Myocyte (in vitro differentiated cells): ENCODE measurements around the gene CCDC81. TPM values are rescaled to one million over a fixed set of nuclear protein-coding genes. Genes with fewer than 3 reads are reported as not detected.
"Not testable (repeated sequence)": the region's sequence is repeated elsewhere in the genome, so short reads cannot be mapped to it uniquely, and the experiment has no call there.

ENCODE experiments used
- DNase-seq: peaks from one replicate; pipeline ENCODE4 v3.0.0-alpha.2; 2012; ENCODE audit warnings: low read depth
- total RNA-seq: library from RNA; depleted of rRNA; stranded (reverse); fragments of >200 nt; gene quantifications from 2 replicates; pipeline ENCODE4 v1.2.3, GENCODE V29; 2014

CCDC81 gene
- total RNA-seq, 1 donor from 2014 or later: 0.08 TPM

DNA sequence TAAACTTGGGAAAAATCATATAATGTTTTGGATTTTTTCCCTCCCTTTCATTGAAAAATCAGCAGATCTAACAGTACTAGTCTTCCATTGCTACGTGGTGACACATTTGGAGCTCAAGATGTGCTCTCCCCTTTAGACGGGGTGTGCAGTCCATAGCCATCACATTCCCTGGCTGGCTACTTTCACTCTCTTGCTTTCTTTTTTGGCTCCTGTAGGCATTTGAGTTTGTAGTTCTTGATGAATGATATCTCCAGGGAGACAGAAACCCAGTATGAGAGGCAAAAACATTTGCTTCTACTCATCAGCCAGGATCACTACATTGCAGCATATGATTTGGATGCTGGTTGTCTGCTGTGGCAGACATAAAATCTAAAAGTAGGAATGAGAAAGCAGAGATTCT is 12.1 kb downstream of the CCDC81 start:
- peak; percentile 50 for DNase-seq

DNA sequence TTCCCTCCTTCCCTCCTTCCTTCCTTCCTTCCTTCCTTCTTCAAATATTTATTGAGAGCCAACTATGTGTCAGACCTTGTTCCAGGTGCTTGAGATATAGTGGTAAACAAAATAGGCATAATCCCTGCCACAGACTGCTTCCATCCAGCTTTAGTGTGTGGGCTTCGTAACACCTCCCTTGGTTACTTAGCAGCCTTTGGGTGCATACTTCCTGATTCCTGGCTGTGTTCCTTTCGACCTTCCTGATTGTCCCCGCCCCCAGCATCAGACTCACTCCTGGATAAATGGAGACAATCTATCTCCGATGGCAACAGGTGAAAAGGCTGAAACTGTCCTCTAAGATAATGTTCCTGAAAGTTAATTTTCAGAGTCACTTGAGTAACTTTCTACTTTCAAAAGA is 13.5 kb downstream of the CCDC81 start:
- no peak for DNase-seq

DNA sequence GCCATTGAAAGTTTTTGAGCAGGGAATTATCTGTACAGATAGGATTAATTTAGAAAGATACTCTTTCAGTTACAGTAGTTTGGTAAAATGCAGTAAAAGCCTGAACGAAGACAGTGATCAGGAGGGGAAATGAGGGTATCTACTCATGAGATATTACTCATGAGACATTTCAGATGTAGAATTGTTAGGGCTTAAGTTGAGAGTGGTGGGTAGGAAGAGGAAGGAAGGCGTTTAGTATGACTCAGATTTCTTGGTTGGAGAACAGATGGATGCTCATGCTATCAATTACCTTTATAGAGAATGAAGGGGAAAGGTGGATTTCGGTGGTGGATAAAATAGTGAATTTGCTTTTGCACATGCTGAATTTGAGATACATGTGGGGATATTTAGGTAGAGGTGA is 15.8 kb downstream of the CCDC81 start:
- no peak for DNase-seq

DNA sequence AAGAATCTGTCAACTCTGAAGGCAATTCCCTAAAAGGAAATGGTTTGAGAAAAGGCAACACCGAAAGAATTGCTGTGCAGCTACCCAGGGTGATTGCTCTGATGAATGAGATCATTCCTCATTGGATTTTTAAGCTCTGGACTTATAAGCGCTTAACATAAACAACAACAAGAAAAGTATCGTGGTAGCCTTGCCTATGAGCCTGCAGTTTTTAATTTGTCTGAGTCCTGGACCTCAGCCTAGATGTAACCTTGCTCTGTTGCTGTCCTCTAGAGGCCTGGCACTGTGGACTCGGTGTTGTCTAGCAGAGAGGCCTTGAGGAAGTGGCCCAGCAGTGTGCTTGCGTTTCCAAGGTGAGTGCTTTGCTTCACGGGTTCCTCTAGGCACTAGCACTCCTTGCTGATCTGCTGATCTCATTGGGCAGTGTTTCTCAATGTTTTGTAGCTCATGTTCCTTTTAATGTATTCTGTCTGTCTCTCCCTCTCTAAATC is 20.4 kb downstream of the CCDC81 start:
- no peak for DNase-seq

DNA sequence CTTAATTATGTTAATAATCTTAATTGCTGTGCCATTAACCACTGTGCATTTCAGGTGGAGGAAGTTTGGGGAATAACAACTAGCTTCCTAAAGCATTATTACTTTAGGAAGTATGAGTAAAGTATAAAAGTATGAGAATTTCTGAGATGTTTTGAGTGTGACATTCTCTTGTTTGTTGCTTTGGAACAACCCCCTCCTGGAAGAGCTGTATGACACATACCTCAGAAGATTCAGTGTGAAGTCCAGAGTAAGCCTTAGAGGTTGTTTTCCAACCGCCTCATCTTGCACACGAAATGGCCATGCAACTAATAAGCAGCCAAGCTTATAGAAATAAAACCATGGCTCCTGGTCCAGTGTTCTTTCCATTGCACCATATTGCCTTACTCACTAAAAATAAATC is 21.7 kb downstream of the CCDC81 start:
- no peak for DNase-seq

DNA sequence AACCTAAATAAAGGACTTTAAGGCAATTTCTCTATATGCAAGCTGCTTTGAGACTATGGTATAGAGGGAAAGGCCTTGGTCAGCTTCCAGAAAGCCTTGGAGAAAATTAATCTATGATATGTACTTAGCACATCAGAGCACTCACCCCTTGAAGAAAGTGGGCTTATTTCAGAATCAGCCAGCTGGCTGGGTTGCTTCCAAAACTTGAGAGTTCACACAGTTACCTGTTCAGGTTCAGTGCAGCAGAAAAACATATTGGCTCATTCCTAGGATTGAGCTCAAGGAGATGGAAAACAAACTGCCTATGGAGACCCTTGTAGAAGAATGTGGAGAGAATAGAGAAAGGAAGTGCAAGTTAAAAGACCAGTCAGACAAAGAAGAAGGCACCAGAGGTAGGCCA is 22.7 kb downstream of the CCDC81 start:
- DNase-seq: no peak

DNA sequence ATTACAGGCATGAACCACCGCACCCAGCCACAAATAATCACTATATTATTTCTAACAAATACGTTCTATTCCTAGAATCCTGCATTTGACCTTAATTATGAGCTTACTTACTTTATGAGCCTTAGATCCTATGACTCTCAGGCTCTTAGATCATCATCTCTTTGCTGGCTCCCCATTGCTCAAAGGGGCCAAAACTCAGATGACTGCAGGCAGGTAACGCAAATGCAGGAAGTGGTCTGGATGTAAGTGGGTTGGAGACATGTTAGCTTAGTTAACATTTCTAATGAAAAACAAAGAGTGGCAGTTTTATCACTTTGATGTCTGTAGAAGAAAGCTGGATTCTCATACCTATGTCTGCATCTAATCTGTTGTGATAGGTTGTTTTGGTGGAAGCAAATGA is 23.4 kb downstream of the CCDC81 start:
- no peak for DNase-seq

DNA sequence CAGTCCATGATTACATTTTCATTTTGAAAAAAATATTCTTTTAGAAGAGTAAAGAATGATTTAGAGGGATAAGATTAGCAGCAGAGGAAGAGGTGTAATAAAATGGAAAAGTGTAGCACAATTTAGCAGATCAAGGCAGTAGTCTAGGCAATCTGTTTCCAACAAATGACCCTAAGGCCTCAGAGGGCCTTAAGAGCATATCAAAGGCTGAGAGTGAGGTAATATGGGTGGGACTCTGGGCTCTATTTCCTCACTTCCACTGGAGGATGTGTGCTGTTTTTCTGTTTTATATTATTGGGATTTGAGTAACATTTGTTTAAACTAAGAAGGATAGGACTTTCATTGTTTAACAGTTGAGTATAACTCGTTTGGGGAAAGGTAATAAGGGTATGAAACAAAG is 28.8 kb downstream of the CCDC81 start:
- DNase-seq: no peak

DNA sequence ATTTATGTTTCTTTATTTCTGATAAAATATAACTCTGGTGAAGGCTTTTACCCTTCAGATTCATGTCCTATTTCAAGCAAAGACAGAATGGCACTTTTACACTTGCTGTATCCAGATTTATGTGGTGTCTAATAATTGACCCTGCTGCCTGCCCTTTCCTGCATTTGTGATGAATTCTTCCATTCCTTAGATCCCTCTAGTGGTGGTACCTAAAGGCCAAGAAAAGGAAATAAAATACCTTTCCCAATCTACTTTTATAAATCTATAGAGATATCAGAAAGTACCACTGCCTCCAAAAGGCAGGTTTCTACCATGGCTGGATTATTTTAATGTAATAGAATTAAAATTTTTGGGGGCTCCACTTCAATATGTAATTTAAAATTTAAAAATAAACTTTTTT is 34.2 kb downstream of the CCDC81 start:
- DNase-seq: no peak

DNA sequence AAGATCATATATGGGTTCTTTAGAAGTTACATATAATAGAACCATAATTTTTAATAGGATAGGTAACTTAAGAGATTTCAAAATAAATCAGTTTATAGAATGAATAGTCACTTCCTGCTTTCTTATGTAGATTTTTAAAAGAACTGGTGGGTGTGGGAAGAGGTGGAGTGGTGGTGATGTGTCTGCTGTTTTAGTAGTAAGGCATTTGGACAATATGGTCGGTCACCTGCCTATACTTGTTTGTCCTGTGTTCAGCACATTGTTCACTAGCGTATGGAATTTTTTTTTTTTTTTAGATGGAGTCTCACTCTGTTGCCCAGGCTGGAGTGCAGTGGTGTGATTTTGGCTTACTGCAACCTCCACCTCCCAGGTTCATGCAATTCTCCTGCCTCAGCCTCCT is 39.3 kb downstream of the CCDC81 start:
- no peak for DNase-seq

DNA sequence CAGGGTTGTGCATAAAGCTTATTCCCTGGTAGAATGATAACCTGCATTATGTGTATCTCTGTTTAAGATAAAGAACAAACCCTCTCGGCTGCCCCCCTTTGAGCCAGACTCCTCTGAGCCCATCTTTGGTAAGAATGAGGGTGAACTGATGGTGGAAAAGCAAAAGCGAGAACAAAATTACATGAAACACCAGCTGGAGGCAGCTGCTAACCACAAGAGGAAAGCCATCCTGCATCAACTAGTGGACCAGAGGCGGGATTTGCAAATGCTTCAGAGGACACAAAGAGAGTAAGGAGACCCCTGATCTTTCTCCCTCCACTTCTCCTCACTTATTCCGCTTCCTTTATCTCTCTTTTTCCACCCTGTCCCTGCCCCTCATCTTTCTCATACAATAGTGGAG is 40.3 kb downstream of the CCDC81 start:
- no peak for DNase-seq

DNA sequence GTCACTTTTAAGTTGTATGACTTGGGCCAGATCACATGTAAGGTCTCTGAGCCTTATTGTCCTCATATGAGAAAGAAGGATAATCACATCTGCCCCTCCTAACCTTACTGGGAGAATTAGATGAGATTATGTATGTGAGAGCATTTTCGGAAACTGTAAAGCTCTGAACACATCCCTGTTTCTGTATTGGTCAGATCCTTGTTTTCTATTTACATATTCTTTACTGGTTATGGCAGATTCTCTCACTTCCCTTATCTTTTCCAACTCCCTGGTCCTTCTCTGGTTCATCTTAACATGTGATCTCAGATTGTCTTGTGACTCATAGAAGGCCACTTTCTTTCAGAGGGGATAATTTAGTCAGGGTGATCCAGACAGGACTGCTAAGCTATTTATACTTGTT is 41.8 kb downstream of the CCDC81 start:
- DNase-seq: no peak

DNA sequence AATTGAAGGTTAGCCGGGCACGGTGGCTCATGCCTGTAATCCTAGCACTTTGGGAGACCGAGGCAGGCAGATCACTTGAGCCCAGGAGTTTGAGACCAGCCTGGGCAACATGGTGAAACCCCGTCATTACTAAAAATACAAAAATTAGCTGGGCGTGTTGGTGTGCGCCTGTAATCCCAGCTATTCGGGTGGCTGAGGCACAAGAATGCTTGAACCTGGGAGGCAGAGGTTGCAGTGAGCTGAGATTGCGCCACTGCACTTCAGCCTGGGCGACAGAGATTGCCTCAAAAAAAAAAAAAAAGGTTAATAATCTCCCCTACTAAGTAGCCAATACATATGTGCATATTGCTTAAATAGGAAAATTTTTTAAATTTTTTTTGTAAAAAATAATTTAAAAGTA is 42.3 kb downstream of the CCDC81 start:
- DNase-seq: not testable (repeated sequence)

DNA sequence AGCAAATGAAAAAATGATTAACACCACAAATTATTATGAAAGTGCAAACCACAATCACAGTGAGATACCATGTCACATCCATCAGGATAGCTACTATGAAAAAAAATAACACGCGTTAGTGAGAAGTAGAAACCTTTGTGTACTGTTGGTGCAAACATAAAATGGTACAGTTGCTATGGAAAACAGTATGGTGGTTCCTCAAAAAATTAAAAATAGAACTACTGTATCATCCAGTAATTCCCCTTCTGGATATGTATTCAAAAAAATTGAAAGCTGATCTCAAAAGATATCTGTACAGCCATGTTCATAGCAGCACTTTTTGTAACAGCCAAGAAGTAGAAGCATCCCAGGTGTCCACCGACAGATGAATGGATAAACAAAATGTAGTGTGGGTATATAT is 43.4 kb downstream of the CCDC81 start:
- DNase-seq: no peak

DNA sequence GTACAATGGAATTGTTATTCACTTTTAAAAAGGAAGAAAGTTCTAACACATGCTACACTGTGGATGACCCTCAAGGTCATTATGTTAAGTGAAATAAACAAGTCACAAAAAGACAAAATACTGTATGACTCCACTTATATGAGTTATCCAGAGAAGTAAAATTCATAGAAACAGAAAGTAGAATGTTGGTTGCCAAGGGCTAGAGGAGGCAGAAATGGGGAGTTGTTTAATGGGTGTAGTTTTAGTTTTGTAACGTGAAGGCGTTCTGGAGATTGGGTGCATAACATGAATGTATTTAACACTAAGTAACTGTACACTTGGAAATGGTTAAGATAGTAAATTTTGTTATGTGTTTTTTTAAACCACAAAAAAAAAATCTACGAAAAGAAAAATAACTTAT is 43.8 kb downstream of the CCDC81 start:
- DNase-seq: no peak

DNA sequence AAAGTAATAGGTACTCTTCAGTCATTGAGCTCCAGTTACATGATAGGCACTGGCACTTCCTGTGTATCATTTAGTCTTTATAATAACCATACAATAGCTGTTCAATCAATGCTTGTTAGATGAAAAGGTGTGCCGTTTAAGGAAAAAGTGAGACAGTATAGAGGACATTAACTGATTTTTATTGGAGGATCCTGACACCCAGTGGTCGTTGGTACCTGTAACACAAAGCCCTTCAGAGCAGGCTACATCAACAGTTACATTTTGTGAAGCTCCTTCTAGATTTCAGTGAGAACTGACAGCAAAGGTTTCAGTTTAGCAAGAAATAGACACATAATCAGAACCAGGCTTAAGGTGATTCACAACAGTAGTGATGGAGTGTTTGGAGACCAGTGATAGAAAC is 44.2 kb downstream of the CCDC81 start:
- no peak for DNase-seq

DNA sequence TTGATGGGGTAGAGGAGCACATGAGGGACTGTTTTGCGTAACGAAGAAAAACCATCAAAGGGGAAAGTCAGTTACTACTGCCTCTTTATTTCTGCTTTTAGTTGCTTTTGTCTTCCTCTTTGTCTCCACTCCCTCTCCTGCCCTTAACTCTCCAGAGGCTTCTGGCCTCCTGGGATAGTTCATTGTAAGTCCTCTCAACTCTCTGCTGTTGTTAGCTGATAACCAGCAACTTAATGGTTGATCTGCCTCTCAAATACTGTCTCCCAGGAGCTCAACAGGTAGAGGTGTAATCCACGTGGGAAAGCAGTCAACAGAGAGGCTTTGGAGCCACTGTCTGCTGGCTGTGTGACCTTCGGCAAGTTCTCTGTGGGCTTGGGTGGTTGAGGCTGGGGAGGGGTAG is 47.3 kb downstream of the CCDC81 start:
- no peak for DNase-seq

DNA sequence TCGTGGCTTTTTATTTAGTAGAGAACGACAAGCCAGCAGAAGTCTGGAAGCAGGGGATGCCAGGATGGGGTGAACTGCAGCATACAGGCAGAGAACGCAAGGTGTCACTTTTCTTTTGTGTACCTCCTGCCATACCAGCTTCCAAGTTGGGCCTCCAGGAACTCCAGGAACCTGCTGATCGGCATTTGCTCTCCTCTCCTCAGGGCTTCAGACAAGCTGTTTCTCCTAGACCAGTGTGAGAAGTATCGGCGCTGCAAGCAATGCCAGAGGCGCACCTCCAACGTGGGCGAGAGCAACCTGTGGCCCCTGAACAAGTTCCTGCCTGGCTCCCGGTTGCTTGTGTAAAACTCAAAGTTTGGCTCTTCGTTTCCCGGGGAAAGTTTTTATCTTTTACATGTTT is 47.7 kb downstream of the CCDC81 start:
- no peak for DNase-seq

DNA sequence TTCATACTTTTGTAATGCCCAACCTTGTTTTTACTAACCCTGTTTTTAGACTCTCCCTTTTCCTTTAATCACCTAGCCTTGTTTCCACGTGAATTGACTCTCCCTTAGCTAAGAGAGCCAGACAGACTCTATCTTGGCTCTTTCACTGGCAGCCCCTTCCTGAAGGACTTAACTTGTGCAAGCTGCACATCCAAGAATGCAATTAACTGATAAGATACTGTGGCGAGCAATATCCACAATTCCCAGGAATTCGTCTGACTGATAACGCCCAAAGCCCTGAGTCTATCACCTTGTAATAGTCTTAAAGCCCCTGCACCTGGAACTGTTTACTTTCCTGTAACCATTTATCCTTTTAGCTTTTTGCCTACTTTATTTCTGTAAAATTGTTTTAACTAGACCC is 48.8 kb downstream of the CCDC81 start:
- not testable (repeated sequence) for DNase-seq

DNA sequence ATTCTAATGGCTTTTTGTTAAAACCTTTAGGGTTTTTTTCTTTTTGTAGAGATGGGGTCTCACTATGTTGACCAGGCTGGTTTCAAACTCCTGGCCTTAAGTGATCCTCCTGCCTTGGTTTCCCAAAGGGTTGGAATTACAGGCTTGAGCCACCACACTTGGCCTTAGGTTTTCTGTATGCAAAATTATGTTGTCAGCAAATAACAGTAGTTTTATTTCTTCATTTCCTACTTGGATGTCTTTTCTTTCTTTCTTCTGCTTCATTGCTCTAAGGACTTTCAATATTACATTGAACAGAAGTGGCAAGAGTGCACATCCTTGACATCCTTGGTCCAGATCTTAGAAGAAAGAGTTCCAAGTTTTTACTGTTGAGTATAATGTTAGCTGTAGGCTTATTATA is 52.8 kb downstream of the CCDC81 start:
- no peak for DNase-seq

DNA sequence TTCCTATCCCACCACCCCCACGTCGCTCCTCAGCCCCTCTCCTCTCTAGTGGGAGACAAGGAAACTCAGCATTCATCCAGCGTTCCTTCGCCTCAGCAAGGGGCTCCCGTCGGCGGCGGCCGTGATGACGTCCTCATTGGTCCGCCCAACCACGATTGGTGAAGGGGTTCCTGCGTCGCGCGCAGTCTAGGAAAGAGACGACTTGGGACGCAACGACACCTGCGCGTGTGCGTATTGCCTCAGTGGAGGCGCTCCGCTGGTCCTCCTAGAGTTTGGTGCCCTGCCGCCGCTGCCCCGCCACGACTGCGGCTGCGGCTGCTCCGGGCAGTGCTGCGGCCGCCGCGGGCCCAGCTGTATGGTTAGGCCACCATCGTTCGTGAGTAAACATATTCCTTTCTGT is 56.6 kb downstream of the CCDC81 start:
- no peak for DNase-seq

DNA sequence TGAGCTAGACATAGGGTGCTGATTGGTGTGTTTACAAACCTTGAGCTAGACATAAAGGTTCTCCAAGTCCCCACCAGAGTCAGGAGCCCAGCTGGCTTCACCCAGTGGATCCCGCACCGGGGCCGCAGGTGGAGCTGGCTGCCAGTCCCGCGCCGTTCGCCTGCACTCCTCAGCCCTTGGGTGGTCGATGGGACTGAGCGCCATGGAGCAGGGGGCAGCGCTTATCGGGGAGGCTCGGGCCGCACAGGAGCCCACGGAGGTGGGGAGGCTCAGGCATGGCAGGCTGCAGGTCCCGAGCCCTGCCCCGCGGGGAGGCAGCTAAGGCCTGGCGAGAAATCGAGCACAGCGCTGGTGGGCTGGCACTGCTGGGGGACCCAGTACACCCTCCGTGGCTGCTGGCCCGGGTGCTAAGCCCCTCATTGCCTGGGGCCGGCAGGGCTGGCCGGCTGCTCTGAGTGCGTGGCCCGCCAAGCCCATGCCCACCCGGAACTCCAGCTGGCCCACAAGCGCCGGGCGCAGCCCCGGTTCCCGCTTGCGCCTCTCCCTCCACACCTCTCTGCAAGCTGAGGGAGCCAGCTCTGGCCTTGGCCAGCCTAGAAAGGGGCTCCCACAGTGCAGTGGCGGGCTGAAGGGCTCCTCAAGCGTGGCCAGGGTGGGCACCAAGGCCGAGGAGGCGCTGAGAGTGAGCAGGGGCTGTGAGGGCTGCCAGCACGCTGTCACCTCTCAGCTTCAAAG is 58.8 kb downstream of the CCDC81 start:
- not testable (repeated sequence) for DNase-seq

DNA sequence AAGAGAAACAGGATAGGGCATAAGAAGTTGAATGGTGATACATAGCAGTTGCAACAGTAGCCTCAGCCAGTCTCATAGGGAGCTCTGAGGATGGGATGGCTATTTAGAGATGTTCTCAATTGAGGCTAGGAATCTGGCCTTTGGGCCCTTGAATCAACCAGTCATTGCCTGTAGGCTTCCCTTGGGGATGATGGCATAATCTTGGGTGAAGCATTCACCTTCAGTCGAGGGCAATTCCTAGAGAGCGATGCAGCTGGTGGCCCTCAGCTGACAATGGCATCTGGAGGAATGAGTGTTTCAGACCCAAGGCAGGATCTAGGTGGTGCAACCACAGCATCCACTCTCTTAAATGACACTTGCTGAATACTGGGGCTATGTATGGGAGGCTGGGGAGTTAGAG is 61.0 kb downstream of the CCDC81 start:
- peak; percentile 45 for DNase-seq

DNA sequence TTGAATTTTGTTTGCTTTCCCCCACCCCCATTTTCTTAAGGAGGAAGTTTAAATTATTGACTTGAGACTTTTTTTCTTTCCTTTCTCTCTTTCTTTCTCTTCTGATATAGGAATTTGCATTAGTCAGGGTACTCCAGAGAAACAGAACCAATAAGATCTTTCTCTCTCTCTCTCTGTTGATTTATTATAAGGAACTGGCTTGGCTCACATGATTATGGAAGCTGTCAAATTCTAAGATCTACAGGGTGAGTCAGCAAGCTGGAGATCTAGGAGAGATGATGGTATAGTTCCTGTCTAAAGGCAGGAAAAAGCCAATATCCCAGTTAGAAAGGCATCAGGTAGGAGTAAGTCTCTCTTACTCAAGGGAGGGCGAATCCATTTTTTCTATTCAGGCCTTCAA is 64.0 kb downstream of the CCDC81 start:
- DNase-seq: no peak
